Measurements from ENCODE around the gene EZR. TPM values are rescaled to one million over a fixed set of nuclear protein-coding genes. Genes with fewer than 3 reads are reported as not detected.

Gene EZR
- total RNA-seq, 1 experiment from 2014 or later = 375 TPM

- no peak overlapping the region for H2BK120ac ChIP-seq (ENCODE audit: low read depth, low read length, poor library complexity, severe bottlenecking)
- H3K4me1 Mint-ChIP-seq = peaks cover 63 to 68% of the 10 kb centered on the region in 2 experiments
- no peaks in the 10 kb centered on the region for H3K23me2 ChIP-seq (ENCODE audit: insufficient read length, low read depth, low read length, poor library complexity, severe bottlenecking)
- no peak overlapping the region for H4K91ac ChIP-seq (ENCODE audit: insufficient read length, low read depth, low read length)
- H3K36me3 Mint-ChIP-seq (ENCODE audit: insufficient read depth in 1 of 3, low read depth in 3 of 3) = peaks cover 2 to 44% (median 21%) of the 10 kb centered on the region in 3 experiments; a peak in 5 of 7 replicates
- H3K9ac ChIP-seq (ENCODE audit: extremely low read depth, insufficient read length, low read length) = no peak overlapping the region
- no peak overlapping the region for H2BK15ac ChIP-seq (ENCODE audit: low read depth, low read length)
- H2AK5ac ChIP-seq (ENCODE audit: insufficient read length, low read length) = no peak overlapping the region
- no peak overlapping the region for H3K18ac ChIP-seq (ENCODE audit: insufficient read length, low read depth, low read length)
- H3K79me2 ChIP-seq (ENCODE audit: insufficient read depth, low read length) = peaks cover 69% of the 10 kb centered on the region
- H3T11ph ChIP-seq (ENCODE audit: low read length) = no peak overlapping the region
- no peaks in the 10 kb centered on the region for H4K20me1 ChIP-seq (ENCODE audit: control insufficient read depth, insufficient read depth, insufficient read length)
- no peak for DNase-seq
- H3K27ac ChIP-seq (ENCODE audit: insufficient read length, low read depth, low read length) = no peak overlapping the region
- no peak overlapping the region for H2AFZ ChIP-seq (ENCODE audit: low read length)
- no peaks in the 10 kb centered on the region for H3K79me1 ChIP-seq (ENCODE audit: insufficient read depth, low read depth, low read length, poor library complexity, severe bottlenecking)
- peak overlapping the region in 2 of 3 experiments; percentile 5 to 37; a peak in 3 of 7 replicates for H3K27ac Mint-ChIP-seq
- H4K5ac ChIP-seq (ENCODE audit: insufficient read length, low read depth, low read length) = no peak overlapping the region
- no peaks in the 10 kb centered on the region for H3K9me3 ChIP-seq (ENCODE audit: control insufficient read depth, low read depth, low read length)
- no peak overlapping the region for H2BK12ac ChIP-seq (ENCODE audit: insufficient read length, low read depth, low read length)
- no peak overlapping the region for H3K4me2 ChIP-seq (ENCODE audit: insufficient read depth, insufficient read length, low read length)
- H3K23ac ChIP-seq (ENCODE audit: insufficient read length, low read depth, low read length) = no peak overlapping the region
- H2BK5ac ChIP-seq (ENCODE audit: insufficient read length, low read length) = no peak overlapping the region
- H3K56ac ChIP-seq (ENCODE audit: insufficient read length, low read depth, low read length) = no peak overlapping the region
- no CpG with 5 or more reads among the region's 7 CpGs for WGBS (ENCODE audit: extremely low coverage, insufficient read length, low lambda C conversion rate)
- no peaks in the 10 kb centered on the region for H3K9me3 Mint-ChIP-seq
- H3K27me3 ChIP-seq (ENCODE audit: insufficient read depth, low read length) = no peaks in the 10 kb centered on the region
- no peak overlapping the region for H3K4me3 Mint-ChIP-seq
- no peak overlapping the region for H3K4ac ChIP-seq (ENCODE audit: low read depth, low read length)
- no peak for TF ChIP-seq CTCF (conservative IDR thresholded peaks at IDR 0.05)
- H3K4me1 ChIP-seq (ENCODE audit: insufficient read depth, low read length) = peaks cover 6% of the 10 kb centered on the region; the same call in 1 of the 2 replicates
- H2BK20ac ChIP-seq (ENCODE audit: low read depth, low read length, poor library complexity, severe bottlenecking) = no peak overlapping the region
- H4K8ac ChIP-seq (replicated peaks; ENCODE audit: insufficient read length, low read depth, low read length) = no peak overlapping the region
- H3K14ac ChIP-seq (ENCODE audit: insufficient read depth, low read length) = no peak overlapping the region
- no peaks in the 10 kb centered on the region for H3K27me3 Mint-ChIP-seq (ENCODE audit: low read depth)
Observed at GRCh38 chr6:158801655-158802294, 17.4 kb downstream of the EZR start.
